Inferior parietal cortex (tissue), 1 donor: ENCODE results near the gene FOXN3.
"Not testable (repeated sequence)": the region's sequence is repeated elsewhere in the genome, so short reads cannot be mapped to it uniquely, and the experiment has no call there.

Experiments
- DNase-seq: peaks from one replicate; pipeline ENCODE4 v3.0.0-alpha.2; 2016; ENCODE audit errors: extremely low spot score

Gene FOXN3

GRCh38 chr14:89228921-89229639, 188.0 kb downstream of the FOXN3 start:
- no peak for DNase-seq

GRCh38 chr14:89227496-89227836, 189.6 kb downstream of the FOXN3 start:
- DNase-seq: no peak

- no peak for DNase-seq
These were observed 190.1 kb downstream of the FOXN3 start for GRCh38 chr14:89226801-89227495.

GRCh38 chr14:89225607-89226006, 191.4 kb downstream of the FOXN3 start:
- no peak for DNase-seq

- DNase-seq: no peak
These were observed 195.8 kb downstream of the FOXN3 start for GRCh38 chr14:89221109-89221810.

GRCh38 chr14:89219051-89219450, 198.0 kb downstream of the FOXN3 start:
- no peak for DNase-seq

GRCh38 chr14:89217891-89218290, 199.1 kb downstream of the FOXN3 start:
- DNase-seq: no peak

- DNase-seq: no peak
These were observed 201.5 kb downstream of the FOXN3 start for GRCh38 chr14:89215531-89215930.

GRCh38 chr14:89215114-89215513, 201.9 kb downstream of the FOXN3 start:
- no peak for DNase-seq

- no peak for DNase-seq
These were observed 202.6 kb downstream of the FOXN3 start for GRCh38 chr14:89214221-89214965.

- no peak for DNase-seq
These were observed 204.4 kb downstream of the FOXN3 start for GRCh38 chr14:89212386-89213235.

GRCh38 chr14:89209558-89209957, 207.5 kb downstream of the FOXN3 start:
- no peak for DNase-seq

- DNase-seq: no peak
These were observed 209.1 kb downstream of the FOXN3 start for GRCh38 chr14:89207925-89208328.

- DNase-seq: no peak
These were observed 210.5 kb downstream of the FOXN3 start for GRCh38 chr14:89206389-89207031.

GRCh38 chr14:89205137-89205740, 211.8 kb downstream of the FOXN3 start:
- DNase-seq: no peak

- DNase-seq: no peak
These were observed 214.4 kb downstream of the FOXN3 start for GRCh38 chr14:89202413-89203190.

GRCh38 chr14:89201645-89202044, 215.4 kb downstream of the FOXN3 start:
- no peak for DNase-seq

GRCh38 chr14:89199357-89199756, 217.7 kb downstream of the FOXN3 start:
- not testable (repeated sequence) for DNase-seq

GRCh38 chr14:89198544-89199329, 218.3 kb downstream of the FOXN3 start:
- DNase-seq: no peak
